Gastroesophageal sphincter (tissue), 3 donors: ENCODE results near the gene FNDC3B.

ENCODE experiments used
- CTCF ChIP-seq, 4 experiments: fragments of 200-600 bp in 2 of 4; fragments of 450-650 bp in 2 of 4; sonication (generic) in 1 of 4; IDR thresholded peaks; one replicate each; pipeline ENCODE4 v1.5.1; 2017 to 2019; ENCODE audit warnings: antibody characterized with exemption in 4 of 4, mild to moderate bottlenecking in 2 of 4, moderate library complexity in 2 of 4
- EP300 ChIP-seq: sonication (generic); formaldehyde crosslinking; IDR thresholded peaks from one replicate; pipeline ENCODE4 v1.6.1; 2017; ENCODE audit warnings: antibody characterized with exemption, mild to moderate bottlenecking
- POLR2A ChIP-seq, 2 donors: fragments of 450-650 bp; IDR thresholded peaks; one replicate each; pipeline ENCODE4 v1.6.1; 2017; ENCODE audit warnings: antibody characterized with exemption in 2 of 2, mild to moderate bottlenecking in 2 of 2, moderate library complexity in 1 of 2

- no peak for TF ChIP-seq CTCF (IDR thresholded peaks at IDR 0.05)
- no peak for TF ChIP-seq POLR2A (IDR thresholded peaks at IDR 0.05)
- no peak for TF ChIP-seq EP300
These were observed 95.8 kb downstream of the FNDC3B start for GRCh38 chr3:172135185-172135584.
